Effector memory CD8-positive, alpha-beta T cell (primary cell): ENCODE data around the gene SLC22A1.
A peak's percentile ranks its signal among the peaks of the same experiment; 100 is the strongest.
"Not testable (repeated sequence)": the region's sequence is repeated elsewhere in the genome, so short reads cannot be mapped to it uniquely, and the experiment has no call there.

ENCODE experiments used
- ATAC-seq: fragments of 150-1000 bp; cut with Tn5 transposase; replicated peaks from 2 replicates; pipeline ENCODE4 v1.10.0; 2021; ENCODE audit warnings: mild to moderate bottlenecking, moderate library complexity
- DNase-seq, 3 experiments: peaks; one replicate each; pipeline ENCODE4 v3.0.0; 2021
- H3K27ac Mint-ChIP-seq, 2 donors: one replicate each; pipeline ENCODE4 v1.8.0; 2022; ENCODE audit warnings: mild to moderate bottlenecking in 2 of 2, mixed read lengths in 2 of 2, moderate library complexity in 2 of 2
- H3K27me3 Mint-ChIP-seq, 2 donors: one replicate each; pipeline ENCODE4 v1.8.0; 2022; ENCODE audit warnings: mixed read lengths in 2 of 2
- H3K36me3 Mint-ChIP-seq: one replicate; pipeline ENCODE4 v1.8.0; 2022; ENCODE audit warnings: mild to moderate bottlenecking, moderate library complexity, mixed read lengths; ENCODE audit not compliant: insufficient read depth
- H3K4me1 Mint-ChIP-seq, 2 donors: one replicate each; pipeline ENCODE4 v1.8.0; 2022; ENCODE audit warnings: low read depth in 2 of 2, mixed read lengths in 2 of 2
- H3K4me3 Mint-ChIP-seq, 2 donors: one replicate each; pipeline ENCODE4 v1.8.0; 2022; ENCODE audit warnings: mild to moderate bottlenecking in 2 of 2, mixed read lengths in 2 of 2, moderate library complexity in 2 of 2
- H3K9me3 Mint-ChIP-seq, 2 donors: one replicate each; pipeline ENCODE4 v1.8.0; 2022; ENCODE audit warnings: mixed read lengths in 2 of 2

Gene SLC22A1

GRCh38 chr6:160118620-160119229 is 2.9 kb upstream of the SLC22A1 start:
- no peak overlapping the region for H3K27ac Mint-ChIP-seq
- DNase-seq (no peak), ATAC-seq (no peak)
- no peaks in the 10 kb centered on the region for H3K27me3 Mint-ChIP-seq
- H3K4me1 Mint-ChIP-seq: no peaks in the 10 kb centered on the region
- H3K4me3 Mint-ChIP-seq: no peak overlapping the region
- H3K9me3 Mint-ChIP-seq: no peaks in the 10 kb centered on the region
- no peaks in the 10 kb centered on the region for H3K36me3 Mint-ChIP-seq

- no peak for DNase-seq
- no peaks in the 10 kb centered on the region for H3K9me3 Mint-ChIP-seq
- H3K27ac Mint-ChIP-seq: peak overlapping the region in 1 of 2 donors; percentile 8
Measured at GRCh38 chr6:160120087-160120486, 1.5 kb upstream of the SLC22A1 start.

DNA sequence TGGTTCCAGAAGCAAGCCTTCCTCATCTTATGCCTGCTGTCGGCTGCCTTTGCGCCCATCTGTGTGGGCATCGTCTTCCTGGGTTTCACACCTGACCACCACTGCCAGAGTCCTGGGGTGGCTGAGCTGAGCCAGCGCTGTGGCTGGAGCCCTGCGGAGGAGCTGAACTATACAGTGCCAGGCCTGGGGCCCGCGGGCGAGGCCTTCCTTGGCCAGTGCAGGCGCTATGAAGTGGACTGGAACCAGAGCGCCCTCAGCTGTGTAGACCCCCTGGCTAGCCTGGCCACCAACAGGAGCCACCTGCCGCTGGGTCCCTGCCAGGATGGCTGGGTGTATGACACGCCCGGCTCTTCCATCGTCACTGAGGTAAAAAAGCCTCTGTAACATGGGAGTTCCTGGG is 366 bp downstream of the SLC22A1 start:
- no peaks in the 10 kb centered on the region for H3K36me3 Mint-ChIP-seq
- ATAC-seq (no peak), DNase-seq (no peak)
- H3K9me3 Mint-ChIP-seq: no peaks in the 10 kb centered on the region
- H3K27me3 Mint-ChIP-seq: no peaks in the 10 kb centered on the region
- H3K4me1 Mint-ChIP-seq: no peaks in the 10 kb centered on the region
- no peak overlapping the region for H3K4me3 Mint-ChIP-seq
- no peak overlapping the region for H3K27ac Mint-ChIP-seq

More at GRCh38 chr6:160120087-160120486, 1.5 kb upstream of the SLC22A1 start:
- Mint-ChIP-seq H3K4me3 (no peak overlapping the region), H3K4me1 (no peaks in the 10 kb centered on the region), H3K27me3 (no peaks in the 10 kb centered on the region), H3K36me3 (no peaks in the 10 kb centered on the region)
- ATAC-seq: no peak

DNA sequence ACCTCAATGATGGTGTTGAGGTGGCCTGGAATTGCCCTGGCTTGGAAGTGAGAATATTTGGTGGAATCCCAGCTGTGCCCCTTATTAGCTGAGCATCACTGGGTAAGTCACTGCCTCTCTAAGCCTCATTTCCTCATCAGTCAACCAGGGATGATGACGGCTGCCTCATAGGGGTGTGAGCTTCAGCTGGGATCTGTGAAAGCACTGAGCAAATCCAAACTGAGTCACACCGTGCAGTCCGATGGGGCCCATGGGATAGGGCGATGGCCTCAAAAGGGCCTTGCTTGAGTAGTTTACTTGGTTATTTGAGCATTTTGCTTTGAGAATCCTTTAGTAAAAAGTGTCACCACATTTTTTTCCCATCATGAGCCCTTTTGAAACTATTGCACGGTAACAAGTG is 1.1 kb downstream of the SLC22A1 start:
- H3K27me3 Mint-ChIP-seq: no peaks in the 10 kb centered on the region
- H3K4me3 Mint-ChIP-seq: no peak overlapping the region
- no peaks in the 10 kb centered on the region for H3K4me1 Mint-ChIP-seq
- no peak overlapping the region for H3K27ac Mint-ChIP-seq
- no peaks in the 10 kb centered on the region for H3K36me3 Mint-ChIP-seq
- DNase-seq: no peak
- no peaks in the 10 kb centered on the region for H3K9me3 Mint-ChIP-seq
- ATAC-seq: no peak

GRCh38 chr6:160124007-160124406 is 2.4 kb downstream of the SLC22A1 start:
- ATAC-seq (no peak), DNase-seq (no peak)
- no peak overlapping the region for H3K4me3 Mint-ChIP-seq
- no peaks in the 10 kb centered on the region for H3K9me3 Mint-ChIP-seq
- H3K4me1 Mint-ChIP-seq: no peaks in the 10 kb centered on the region
- no peaks in the 10 kb centered on the region for H3K27me3 Mint-ChIP-seq
- no peak overlapping the region for H3K27ac Mint-ChIP-seq
- H3K36me3 Mint-ChIP-seq: no peaks in the 10 kb centered on the region

GRCh38 chr6:160124605-160125004 is 3.0 kb downstream of the SLC22A1 start:
- H3K4me3 Mint-ChIP-seq: no peak overlapping the region
- ATAC-seq: no peak
- H3K27ac Mint-ChIP-seq: no peak overlapping the region

GRCh38 chr6:160125105-160125504 is 3.5 kb downstream of the SLC22A1 start:
- ATAC-seq, DNase-seq, H3K36me3 Mint-ChIP-seq, H3K4me1 Mint-ChIP-seq, H3K27me3 Mint-ChIP-seq, H3K4me3 Mint-ChIP-seq, H3K9me3 Mint-ChIP-seq, H3K27ac Mint-ChIP-seq: not testable (repeated sequence)

More at GRCh38 chr6:160124605-160125004, 3.0 kb downstream of the SLC22A1 start:
- no peak for DNase-seq
- Mint-ChIP-seq H3K4me1 (peaks cover 0 to 5% of the 10 kb centered on the region in 2 donors), H3K36me3 (no peaks in the 10 kb centered on the region), H3K27me3 (no peaks in the 10 kb centered on the region), H3K9me3 (no peaks in the 10 kb centered on the region)

DNA sequence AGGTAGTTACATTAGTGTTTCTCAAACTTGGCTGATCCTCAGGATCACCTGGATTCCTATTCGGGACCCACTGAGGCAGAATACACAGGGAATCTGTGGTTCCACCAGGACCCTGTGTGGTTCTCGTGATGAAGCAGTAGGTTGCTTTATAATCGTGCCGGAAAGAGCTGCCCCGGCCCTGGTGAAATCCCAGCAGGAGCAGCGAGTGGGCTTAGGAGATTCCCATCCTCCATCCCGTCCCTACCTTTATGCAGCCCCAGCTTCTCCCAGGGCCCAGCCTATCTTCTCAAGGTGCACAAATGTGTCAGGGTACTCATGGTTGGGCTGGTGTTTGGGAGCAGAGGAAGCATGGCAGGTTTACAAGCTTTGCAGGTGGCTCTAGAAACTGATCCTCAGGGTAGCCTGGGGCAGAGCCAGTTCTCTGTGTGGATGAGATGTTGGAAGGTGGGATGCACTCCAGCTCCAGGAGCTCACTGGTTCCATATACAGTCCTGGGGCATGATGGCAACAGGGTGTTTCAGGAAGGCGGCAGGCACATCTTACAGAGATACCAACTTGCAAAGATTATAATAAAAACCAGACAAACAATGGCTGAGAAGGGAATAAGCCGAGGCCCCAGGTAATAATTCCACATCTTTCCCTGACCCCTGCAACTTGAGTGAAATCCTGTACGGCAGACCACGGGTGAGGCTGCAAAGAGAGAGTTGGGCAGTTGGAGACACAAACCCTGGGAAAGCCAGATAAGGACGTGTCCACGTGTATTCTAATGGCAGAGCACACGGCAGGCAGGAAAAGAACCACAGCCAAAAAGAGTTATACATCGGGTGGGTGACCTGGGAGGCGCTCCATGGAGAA is 5.9 kb downstream of the SLC22A1 start:
- H3K9me3 Mint-ChIP-seq: no peaks in the 10 kb centered on the region
- ATAC-seq (no peak), DNase-seq (no peak)
- H3K27me3 Mint-ChIP-seq: no peaks in the 10 kb centered on the region
- no peak overlapping the region for H3K27ac Mint-ChIP-seq
- H3K36me3 Mint-ChIP-seq: no peaks in the 10 kb centered on the region
- peaks cover 0 to 5% of the 10 kb centered on the region in 2 donors for H3K4me1 Mint-ChIP-seq
- no peak overlapping the region for H3K4me3 Mint-ChIP-seq

DNA sequence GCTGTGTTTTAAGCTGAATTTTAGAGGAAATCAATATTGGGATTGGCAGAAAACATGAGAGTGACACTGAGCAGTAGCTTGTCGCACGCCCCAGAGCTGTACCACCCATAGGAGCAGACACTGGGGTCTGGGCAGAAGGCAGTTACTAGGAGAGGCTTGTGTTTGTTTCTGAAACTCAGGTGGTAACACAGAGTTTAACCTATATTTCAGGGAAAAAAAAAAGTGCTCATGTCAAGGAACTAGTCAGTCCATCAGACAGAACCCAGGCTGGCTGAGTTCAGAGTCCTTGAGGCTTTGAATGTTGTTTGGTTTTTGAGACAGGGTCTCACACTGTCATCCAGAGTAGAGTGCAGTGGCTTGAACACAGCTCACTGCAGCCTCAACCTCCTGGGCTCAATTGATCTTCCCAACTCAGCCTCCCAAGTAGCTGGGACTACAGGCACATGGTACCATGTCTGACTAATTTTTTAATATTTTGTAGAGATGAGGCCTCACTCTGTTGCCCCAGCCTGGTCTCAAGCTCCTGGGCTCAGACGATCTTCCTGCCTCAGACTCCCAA is 6.6 kb downstream of the SLC22A1 start:
- H3K4me1 Mint-ChIP-seq: peaks cover 0 to 5% of the 10 kb centered on the region in 2 donors
- DNase-seq: no peak

DNA sequence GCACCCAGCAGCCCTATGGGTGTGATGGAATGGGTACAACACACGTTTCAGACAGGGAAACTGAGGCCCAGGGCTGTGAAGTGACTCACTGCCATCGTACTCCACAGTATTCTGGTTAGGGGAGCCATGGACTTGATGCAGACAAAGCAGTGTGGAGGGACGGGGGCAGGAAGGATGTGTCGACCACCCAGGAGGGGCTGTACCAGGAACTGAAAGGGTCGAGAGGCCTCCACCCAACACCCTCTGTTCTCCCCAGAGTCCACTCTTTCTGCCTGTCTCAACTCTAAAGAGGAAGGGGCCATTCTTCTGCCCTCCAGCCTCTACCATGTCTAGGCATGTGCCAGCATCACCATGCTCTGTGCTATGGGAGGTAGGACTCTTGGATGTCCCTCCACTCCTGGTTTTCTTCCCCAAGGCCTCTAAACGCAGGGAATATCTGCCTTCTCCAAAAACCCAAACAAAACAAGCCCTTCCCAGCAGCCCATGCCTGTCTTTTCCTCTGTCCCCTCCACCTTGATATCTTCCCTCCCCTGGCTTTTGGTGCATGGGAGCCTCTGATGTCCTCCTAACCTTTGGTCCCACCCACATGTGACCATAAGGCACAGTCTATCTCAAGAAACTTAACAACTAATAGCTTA is 7.4 kb downstream of the SLC22A1 start:
- peak overlapping the region in 1 of 2 donors; percentile 38 for H3K27ac Mint-ChIP-seq
- H3K9me3 Mint-ChIP-seq: no peaks in the 10 kb centered on the region
- H3K36me3 Mint-ChIP-seq: no peaks in the 10 kb centered on the region
- ATAC-seq: no peak
- H3K4me1 Mint-ChIP-seq: peaks cover 0 to 5% of the 10 kb centered on the region in 2 donors
- no peaks in the 10 kb centered on the region for H3K27me3 Mint-ChIP-seq
- DNase-seq: no peak
- H3K4me3 Mint-ChIP-seq: no peak overlapping the region

More for the DNA sequence above, 6.6 kb downstream of the SLC22A1 start:
- no peaks in the 10 kb centered on the region for H3K36me3 Mint-ChIP-seq
- no peaks in the 10 kb centered on the region for H3K9me3 Mint-ChIP-seq
- no peak overlapping the region for H3K27ac Mint-ChIP-seq
- H3K4me3 Mint-ChIP-seq: no peak overlapping the region
- no peaks in the 10 kb centered on the region for H3K27me3 Mint-ChIP-seq
- no peak for ATAC-seq

GRCh38 chr6:160129881-160130615 is 8.4 kb downstream of the SLC22A1 start:
- Mint-ChIP-seq H3K36me3 (no peaks in the 10 kb centered on the region), H3K9me3 (no peaks in the 10 kb centered on the region), H3K4me1 (peaks cover 0 to 5% of the 10 kb centered on the region in 2 donors), H3K27ac (peak overlapping the region in 1 of 2 donors; percentile 9), H3K27me3 (no peaks in the 10 kb centered on the region), H3K4me3 (no peak overlapping the region)
- no peak for DNase-seq
- no peak for ATAC-seq

- Mint-ChIP-seq H3K4me1 (peaks cover 0 to 5% of the 10 kb centered on the region in 2 donors), H3K36me3 (no peaks in the 10 kb centered on the region), H3K27ac (peak overlapping the region in 1 of 2 donors; percentile 9), H3K4me3 (no peak overlapping the region), H3K9me3 (no peaks in the 10 kb centered on the region), H3K27me3 (no peaks in the 10 kb centered on the region)
- DNase-seq: no peak
- no peak for ATAC-seq
Measured at GRCh38 chr6:160130729-160131484, 9.3 kb downstream of the SLC22A1 start.
